A549 treated with CORT108297 at 1 μM for 4 hours (cell line): ENCODE results near the gene GPR50. TPM values are rescaled to one million over a fixed set of nuclear protein-coding genes. Genes with fewer than 3 reads are reported as not detected.

Experiments
- total RNA-seq: library from RNA; stranded (reverse); fragments of 200-300 nt; extraction: Qiagen RNA extraction; gene quantifications from 5 replicates; pipeline ENCODE4 v1.2.3, GENCODE V29; 2022

GPR50 gene
- 0.12 to 0.17 TPM (median 0.15 TPM) in 4 of 5 replicates, not detected in the other for total RNA-seq

GRCh38 chrX:151176231-151176750, at the start of gene GPR50:
Gene GPR50, plus strand, starts transcription at chrX:151176584. Its CDS starts 138 bp downstream, at chrX:151176722.

Other genes with a start within 250 kb of the GPR50 start
- gene HMGB3, start 193.2 kb upstream of the GPR50 start, total RNA-seq: 119 to 181 TPM (median 137 TPM) in 5 replicates
- gene VMA21, start 220.6 kb downstream of the GPR50 start, total RNA-seq: 20.9 to 27.6 TPM (median 25.4 TPM) in 5 replicates